ENCODE data around the gene INPP4A.
A peak's percentile ranks its signal among the peaks of the same experiment; 100 is the strongest.

Gene INPP4A

DNA sequence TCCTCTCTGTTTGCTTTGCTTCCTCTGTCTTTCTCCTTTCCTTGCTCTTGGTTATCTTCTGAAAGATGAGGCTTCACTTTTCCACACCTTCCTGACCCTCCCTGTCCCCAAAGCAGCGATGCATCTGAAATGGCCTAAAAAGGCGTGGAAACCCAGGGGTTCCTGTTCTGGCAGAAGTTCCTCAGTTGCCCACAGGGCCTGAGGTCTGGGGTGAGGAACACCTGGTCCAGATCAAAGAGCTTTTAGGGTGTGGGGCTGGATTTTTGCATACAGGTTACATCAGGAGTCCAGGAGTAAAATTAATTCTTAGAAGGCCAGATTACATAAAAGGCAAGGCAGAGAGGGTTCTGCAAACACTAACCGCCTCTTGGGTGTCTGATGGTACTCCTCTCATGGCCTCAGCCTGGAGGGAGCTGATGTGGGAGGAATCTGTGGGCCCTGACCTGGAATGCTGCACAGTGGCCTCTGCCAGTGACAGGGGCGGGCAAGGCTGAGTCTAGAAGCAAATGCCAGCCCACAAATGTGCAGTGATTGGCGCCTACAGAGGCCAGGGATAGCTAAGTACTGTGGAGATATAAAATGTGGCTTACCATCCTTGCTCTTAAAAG is 41.8 kb downstream of the INPP4A start:
- TF ChIP-seq BACH2 (CRISPR knock-in tag; IDR thresholded peaks at IDR 0.05; ENCODE audit: borderline replicate concordance): no peak
- no peak for TF ChIP-seq ISL1 (CRISPR knock-in tag; IDR thresholded peaks at IDR 0.05)
- TF ChIP-seq CSDC2 (CRISPR knock-in tag; IDR thresholded peaks at IDR 0.05): no peak
- ATAC-seq: no peak

DNA sequence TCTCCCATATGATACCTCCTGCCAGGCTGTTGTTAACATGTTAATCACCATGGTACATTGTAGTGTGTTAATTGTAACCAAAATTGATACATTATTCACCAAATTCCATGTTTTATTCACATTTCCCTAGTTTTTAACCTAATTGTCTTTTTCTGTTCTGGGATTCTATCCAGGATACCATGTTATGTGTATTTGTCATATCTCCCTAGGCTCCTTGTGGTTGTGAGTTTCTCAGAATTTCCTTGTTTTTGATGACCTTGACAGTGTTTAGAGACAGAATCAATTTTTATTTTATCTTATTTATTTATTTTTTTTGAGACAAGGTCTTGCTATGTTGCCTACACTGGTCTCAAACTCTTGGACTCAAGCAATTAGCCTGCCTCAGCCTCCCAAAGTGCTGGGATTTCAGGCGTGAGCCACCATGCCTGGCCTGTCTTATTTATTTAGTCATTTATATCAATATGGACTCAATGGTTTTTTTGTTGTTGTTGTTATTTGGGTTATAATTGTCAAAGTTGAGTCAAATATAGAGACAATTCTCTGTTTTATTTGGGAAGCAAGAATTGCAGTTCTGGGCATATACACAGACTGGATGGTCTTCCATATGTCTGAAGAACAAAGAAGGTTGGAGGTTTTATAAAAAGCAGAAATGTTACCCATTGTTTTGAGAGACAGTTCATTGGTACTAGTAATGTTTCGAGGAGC is 42.6 kb downstream of the INPP4A start:
- TF ChIP-seq SNAI2 (CRISPR knock-in tag; IDR thresholded peaks at IDR 0.05): no peak
- TF ChIP-seq, protein P1, sequence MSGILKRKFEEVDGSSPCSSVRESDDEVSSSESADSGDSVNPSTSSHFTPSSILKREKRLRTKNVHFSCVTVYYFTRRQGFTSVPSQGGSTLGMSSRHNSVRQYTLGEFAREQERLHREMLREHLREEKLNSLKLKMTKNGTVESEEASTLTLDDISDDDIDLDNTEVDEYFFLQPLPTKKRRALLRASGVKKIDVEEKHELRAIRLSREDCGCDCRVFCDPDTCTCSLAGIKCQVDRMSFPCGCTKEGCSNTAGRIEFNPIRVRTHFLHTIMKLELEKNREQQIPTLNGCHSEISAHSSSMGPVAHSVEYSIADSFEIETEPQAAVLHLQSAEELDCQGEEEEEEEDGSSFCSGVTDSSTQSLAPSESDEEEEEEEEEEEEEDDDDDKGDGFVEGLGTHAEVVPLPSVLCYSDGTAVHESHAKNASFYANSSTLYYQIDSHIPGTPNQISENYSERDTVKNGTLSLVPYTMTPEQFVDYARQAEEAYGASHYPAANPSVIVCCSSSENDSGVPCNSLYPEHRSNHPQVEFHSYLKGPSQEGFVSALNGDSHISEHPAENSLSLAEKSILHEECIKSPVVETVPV (CRISPR knock-in tag; IDR thresholded peaks at IDR 0.05): no peak
- TF ChIP-seq ESRRG (CRISPR knock-in tag; IDR thresholded peaks at IDR 0.05): no peak
- TF ChIP-seq BACH2 (CRISPR knock-in tag; IDR thresholded peaks at IDR 0.05; ENCODE audit: borderline replicate concordance): no peak
- TF ChIP-seq, protein P2, sequence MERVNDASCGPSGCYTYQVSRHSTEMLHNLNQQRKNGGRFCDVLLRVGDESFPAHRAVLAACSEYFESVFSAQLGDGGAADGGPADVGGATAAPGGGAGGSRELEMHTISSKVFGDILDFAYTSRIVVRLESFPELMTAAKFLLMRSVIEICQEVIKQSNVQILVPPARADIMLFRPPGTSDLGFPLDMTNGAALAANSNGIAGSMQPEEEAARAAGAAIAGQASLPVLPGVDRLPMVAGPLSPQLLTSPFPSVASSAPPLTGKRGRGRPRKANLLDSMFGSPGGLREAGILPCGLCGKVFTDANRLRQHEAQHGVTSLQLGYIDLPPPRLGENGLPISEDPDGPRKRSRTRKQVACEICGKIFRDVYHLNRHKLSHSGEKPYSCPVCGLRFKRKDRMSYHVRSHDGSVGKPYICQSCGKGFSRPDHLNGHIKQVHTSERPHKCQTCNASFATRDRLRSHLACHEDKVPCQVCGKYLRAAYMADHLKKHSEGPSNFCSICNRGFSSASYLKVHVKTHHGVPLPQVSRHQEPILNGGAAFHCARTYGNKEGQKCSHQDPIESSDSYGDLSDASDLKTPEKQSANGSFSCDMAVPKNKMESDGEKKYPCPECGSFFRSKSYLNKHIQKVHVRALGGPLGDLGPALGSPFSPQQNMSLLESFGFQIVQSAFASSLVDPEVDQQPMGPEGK (CRISPR knock-in tag; IDR thresholded peaks at IDR 0.05; ENCODE audit: borderline replicate concordance): no peak
- TF ChIP-seq GLIS3 (CRISPR knock-in tag; IDR thresholded peaks at IDR 0.05): no peak
- ATAC-seq: no peak

DNA sequence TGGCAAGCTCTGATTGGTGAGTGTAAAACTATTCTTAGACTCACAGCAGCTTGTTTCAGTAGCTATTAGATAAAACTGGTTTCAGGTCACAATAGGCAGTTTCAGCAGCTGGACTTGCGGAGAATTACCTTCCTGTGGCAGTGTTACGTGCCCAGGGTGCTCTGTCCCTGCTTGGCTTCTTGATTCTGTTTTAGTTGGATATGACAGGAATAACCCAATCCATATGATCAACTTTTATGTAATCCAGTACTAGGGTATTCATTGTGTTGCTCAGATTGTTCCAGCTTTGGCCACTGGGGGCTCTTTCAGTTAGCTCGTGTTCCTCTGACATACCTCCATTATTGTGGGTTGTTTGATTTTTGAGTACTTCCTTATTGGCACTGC is 43.1 kb downstream of the INPP4A start:
- peak; percentile 93 for ATAC-seq
- TF ChIP-seq CSDC2 (CRISPR knock-in tag; IDR thresholded peaks at IDR 0.05) (no peak), ZFP30 (CRISPR knock-in tag; IDR thresholded peaks at IDR 0.05) (no peak), PPARA (CRISPR knock-in tag; IDR thresholded peaks at IDR 0.05; ENCODE audit: borderline replicate concordance) (no peak), ZNF8 (CRISPR knock-in tag; IDR thresholded peaks at IDR 0.05) (no peak), GLIS3 (CRISPR knock-in tag; IDR thresholded peaks at IDR 0.05) (no peak), ISL1 (CRISPR knock-in tag; IDR thresholded peaks at IDR 0.05) (no peak)
- TF ChIP-seq, protein P3, sequence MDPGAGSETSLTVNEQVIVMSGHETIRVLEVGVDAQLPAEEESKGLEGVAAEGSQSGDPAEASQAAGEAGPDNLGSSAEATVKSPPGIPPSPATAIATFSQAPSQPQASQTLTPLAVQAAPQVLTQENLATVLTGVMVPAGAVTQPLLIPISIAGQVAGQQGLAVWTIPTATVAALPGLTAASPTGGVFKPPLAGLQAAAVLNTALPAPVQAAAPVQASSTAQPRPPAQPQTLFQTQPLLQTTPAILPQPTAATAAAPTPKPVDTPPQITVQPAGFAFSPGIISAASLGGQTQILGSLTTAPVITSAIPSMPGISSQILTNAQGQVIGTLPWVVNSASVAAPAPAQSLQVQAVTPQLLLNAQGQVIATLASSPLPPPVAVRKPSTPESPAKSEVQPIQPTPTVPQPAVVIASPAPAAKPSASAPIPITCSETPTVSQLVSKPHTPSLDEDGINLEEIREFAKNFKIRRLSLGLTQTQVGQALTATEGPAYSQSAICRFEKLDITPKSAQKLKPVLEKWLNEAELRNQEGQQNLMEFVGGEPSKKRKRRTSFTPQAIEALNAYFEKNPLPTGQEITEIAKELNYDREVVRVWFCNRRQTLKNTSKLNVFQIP (CRISPR knock-in tag; IDR thresholded peaks at IDR 0.05; ENCODE audit: borderline replicate concordance, low read depth): no peak
- TF ChIP-seq, protein P4, sequence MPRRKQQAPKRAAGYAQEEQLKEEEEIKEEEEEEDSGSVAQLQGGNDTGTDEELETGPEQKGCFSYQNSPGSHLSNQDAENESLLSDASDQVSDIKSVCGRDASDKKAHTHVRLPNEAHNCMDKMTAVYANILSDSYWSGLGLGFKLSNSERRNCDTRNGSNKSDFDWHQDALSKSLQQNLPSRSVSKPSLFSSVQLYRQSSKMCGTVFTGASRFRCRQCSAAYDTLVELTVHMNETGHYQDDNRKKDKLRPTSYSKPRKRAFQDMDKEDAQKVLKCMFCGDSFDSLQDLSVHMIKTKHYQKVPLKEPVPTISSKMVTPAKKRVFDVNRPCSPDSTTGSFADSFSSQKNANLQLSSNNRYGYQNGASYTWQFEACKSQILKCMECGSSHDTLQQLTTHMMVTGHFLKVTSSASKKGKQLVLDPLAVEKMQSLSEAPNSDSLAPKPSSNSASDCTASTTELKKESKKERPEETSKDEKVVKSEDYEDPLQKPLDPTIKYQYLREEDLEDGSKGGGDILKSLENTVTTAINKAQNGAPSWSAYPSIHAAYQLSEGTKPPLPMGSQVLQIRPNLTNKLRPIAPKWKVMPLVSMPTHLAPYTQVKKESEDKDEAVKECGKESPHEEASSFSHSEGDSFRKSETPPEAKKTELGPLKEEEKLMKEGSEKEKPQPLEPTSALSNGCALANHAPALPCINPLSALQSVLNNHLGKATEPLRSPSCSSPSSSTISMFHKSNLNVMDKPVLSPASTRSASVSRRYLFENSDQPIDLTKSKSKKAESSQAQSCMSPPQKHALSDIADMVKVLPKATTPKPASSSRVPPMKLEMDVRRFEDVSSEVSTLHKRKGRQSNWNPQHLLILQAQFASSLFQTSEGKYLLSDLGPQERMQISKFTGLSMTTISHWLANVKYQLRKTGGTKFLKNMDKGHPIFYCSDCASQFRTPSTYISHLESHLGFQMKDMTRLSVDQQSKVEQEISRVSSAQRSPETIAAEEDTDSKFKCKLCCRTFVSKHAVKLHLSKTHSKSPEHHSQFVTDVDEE (CRISPR knock-in tag; IDR thresholded peaks at IDR 0.05): no peak

DNA sequence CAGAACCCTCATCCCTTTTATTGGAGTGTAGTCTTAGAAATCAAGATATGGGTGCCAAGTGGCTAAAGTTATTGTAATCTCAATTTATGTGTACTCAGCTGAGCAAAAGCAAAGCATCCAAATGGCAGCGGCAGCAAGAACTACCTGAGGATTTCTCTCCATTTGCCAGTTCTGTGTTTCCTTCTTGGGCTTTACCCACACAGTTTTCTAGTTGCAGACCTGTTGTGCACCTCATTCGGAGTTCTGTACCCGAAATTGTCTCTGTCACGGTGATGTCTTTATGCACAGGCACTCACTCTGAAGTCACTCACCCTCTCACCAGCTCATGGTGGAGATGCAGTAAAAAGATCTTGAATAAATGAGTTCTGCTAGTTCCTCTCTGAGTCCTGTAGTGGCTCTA is 43.6 kb downstream of the INPP4A start:
- TF ChIP-seq, protein P2 (CRISPR knock-in tag; IDR thresholded peaks at IDR 0.05; ENCODE audit: borderline replicate concordance): no peak
- TF ChIP-seq ZFP30 (CRISPR knock-in tag; IDR thresholded peaks at IDR 0.05): no peak
- no peak for TF ChIP-seq TOX (CRISPR knock-in tag; IDR thresholded peaks at IDR 0.05; ENCODE audit: borderline replicate concordance)
- no peak for TF ChIP-seq OSR1 (CRISPR knock-in tag; IDR thresholded peaks at IDR 0.05)
- TF ChIP-seq GLIS3 (CRISPR knock-in tag; IDR thresholded peaks at IDR 0.05): no peak
- no peak for TF ChIP-seq PPARA (CRISPR knock-in tag; IDR thresholded peaks at IDR 0.05; ENCODE audit: borderline replicate concordance)
- no peak for TF ChIP-seq ZNF8 (CRISPR knock-in tag; IDR thresholded peaks at IDR 0.05)
- TF ChIP-seq ISL1 (CRISPR knock-in tag; IDR thresholded peaks at IDR 0.05): no peak
- no peak for TF ChIP-seq SNAI2 (CRISPR knock-in tag; IDR thresholded peaks at IDR 0.05)
- no peak for TF ChIP-seq ZNF70 (CRISPR knock-in tag; IDR thresholded peaks at IDR 0.05)
- TF ChIP-seq RARB (CRISPR knock-in tag; IDR thresholded peaks at IDR 0.05): no peak
- TF ChIP-seq BACH2 (CRISPR knock-in tag; IDR thresholded peaks at IDR 0.05; ENCODE audit: borderline replicate concordance): no peak
- TF ChIP-seq, protein P5, sequence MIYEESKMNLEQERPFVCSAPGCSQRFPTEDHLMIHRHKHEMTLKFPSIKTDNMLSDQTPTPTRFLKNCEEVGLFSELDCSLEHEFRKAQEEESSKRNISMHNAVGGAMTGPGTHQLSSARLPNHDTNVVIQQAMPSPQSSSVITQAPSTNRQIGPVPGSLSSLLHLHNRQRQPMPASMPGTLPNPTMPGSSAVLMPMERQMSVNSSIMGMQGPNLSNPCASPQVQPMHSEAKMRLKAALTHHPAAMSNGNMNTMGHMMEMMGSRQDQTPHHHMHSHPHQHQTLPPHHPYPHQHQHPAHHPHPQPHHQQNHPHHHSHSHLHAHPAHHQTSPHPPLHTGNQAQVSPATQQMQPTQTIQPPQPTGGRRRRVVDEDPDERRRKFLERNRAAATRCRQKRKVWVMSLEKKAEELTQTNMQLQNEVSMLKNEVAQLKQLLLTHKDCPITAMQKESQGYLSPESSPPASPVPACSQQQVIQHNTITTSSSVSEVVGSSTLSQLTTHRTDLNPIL (CRISPR knock-in tag; IDR thresholded peaks at IDR 0.05; ENCODE audit: low read depth): no peak
- no peak for ATAC-seq

Measured in SK-N-SH treated with all-trans-retinoic acid at 6 μM for 48 hours (cell line).